ENCODE results near the gene BOD1L2.

Gene BOD1L2

DNA sequence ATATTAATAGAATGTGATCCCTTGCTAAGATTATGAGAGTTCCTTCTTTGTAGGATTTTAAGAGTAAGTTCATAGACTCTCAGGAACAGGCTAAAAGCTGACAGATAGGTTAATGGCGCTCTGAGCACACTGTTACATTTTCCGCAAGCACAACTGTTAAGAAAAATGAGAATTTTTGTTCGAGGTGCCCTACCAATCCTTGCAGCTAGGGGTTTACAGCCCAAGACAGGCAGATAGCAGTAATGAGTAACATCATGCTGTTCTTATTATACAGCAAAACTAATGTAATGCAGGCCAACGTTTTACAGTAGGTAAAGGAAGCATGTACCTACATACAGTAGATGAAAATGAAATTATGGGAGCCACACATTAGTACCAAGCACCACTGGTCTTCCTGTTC lies 11.2 kb upstream of the BOD1L2 start:
- in situ Hi-C loops (cut with MboI; ENCODE audit: low sequenced_read_pairs, unreplicated experiment), result no loop called here
- no peak for TF ChIP-seq CTCF (IDR thresholded peaks at IDR 0.05; ENCODE audit: borderline replicate concordance, control extremely low read depth, extremely low read depth, insufficient read depth, missing control alignments)
- DNase-seq (ENCODE audit: low spot score), result no peak

DNA sequence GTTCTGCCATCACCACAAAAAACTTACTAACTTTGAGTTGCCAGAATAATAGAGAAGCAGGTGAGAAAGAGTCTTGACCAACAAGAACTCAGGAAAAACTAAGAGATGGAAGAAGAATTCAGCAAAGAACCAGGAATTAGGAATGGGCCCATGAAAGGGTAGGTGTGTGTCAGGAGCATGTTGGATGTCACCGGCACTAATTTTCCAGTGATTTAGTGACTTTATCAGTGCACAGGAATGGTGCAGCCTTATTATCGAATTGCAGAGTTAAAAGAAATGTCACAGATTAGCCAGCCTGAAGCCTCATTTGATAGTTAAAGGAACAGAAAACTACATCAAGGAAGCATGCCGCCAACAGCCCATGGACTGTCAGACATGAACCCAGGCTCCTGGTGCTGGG lies 9.0 kb upstream of the BOD1L2 start:
- in situ Hi-C loops (cut with MboI; ENCODE audit: low sequenced_read_pairs, unreplicated experiment), result no loop called here
- no peak for TF ChIP-seq CTCF (IDR thresholded peaks at IDR 0.05; ENCODE audit: borderline replicate concordance, control extremely low read depth, extremely low read depth, insufficient read depth, missing control alignments)
- DNase-seq (ENCODE audit: low spot score), result no peak

- in situ Hi-C loops (cut with MboI; ENCODE audit: low sequenced_read_pairs, unreplicated experiment), result no loop called here
- no peak for DNase-seq (ENCODE audit: low spot score)
- TF ChIP-seq CTCF (IDR thresholded peaks at IDR 0.05; ENCODE audit: borderline replicate concordance, control extremely low read depth, extremely low read depth, insufficient read depth, missing control alignments), result no peak
Observed at GRCh38 chr18:57141208-57142129, 5.4 kb upstream of the BOD1L2 start.

DNA sequence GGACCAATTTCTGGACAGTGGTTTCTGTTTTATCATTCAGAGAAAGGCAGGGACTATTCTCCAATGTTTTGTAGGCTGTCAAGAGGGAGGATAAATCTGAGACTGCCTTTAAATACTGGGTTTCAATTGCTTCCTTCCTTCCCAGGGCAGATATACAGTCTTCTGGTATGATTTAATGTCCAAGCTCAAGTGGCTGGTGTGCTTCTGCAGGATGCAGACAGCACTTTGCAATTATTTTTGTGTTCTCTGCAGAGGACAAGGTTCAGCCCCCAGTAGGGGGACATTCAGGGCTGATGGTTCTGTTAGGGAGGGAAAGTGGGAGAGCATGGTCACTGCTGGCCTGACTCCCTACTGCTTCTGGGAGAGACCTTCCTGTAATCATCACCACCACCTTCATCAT lies 4.6 kb upstream of the BOD1L2 start:
- DNase-seq (ENCODE audit: low spot score), result no peak
- no peak for TF ChIP-seq CTCF (IDR thresholded peaks at IDR 0.05; ENCODE audit: borderline replicate concordance, control extremely low read depth, extremely low read depth, insufficient read depth, missing control alignments)
- in situ Hi-C loops (cut with MboI; ENCODE audit: low sequenced_read_pairs, unreplicated experiment), result no loop called here

- in situ Hi-C loops (cut with MboI; ENCODE audit: low sequenced_read_pairs, unreplicated experiment), result no loop called here
- no peak for DNase-seq (ENCODE audit: low spot score)
- TF ChIP-seq CTCF (IDR thresholded peaks at IDR 0.05; ENCODE audit: borderline replicate concordance, control extremely low read depth, extremely low read depth, insufficient read depth, missing control alignments), result no peak
Observed at GRCh38 chr18:57143265-57143664, 3.6 kb upstream of the BOD1L2 start.

DNA sequence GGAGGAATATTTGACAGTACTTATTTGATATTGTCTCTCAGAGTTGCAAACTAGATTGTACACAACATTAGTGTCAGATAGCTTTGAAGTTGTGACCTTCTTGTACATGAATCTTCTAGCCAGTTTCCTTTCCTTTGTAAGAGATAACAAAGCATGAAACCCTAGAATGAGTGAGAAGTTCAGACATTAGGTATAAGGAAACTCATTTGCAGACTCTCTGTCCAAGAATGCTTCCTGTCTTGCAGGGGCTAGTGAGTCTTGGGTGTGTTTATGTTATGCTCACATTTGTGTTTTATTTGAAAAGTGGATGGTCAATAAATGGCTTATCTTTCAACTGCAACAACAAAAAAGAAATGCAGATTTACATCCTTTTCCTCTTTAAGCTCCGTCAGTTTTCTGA lies 1.4 kb downstream of the BOD1L2 start:
- no peak for TF ChIP-seq CTCF (IDR thresholded peaks at IDR 0.05; ENCODE audit: borderline replicate concordance, control extremely low read depth, extremely low read depth, insufficient read depth, missing control alignments)
- DNase-seq (ENCODE audit: low spot score), result no peak
- in situ Hi-C loops (cut with MboI; ENCODE audit: low sequenced_read_pairs, unreplicated experiment), result no loop called here

Measured in GM13976 (cell line).